ENCODE data around the gene CAMKK1.
"Not testable (repeated sequence)": the region's sequence is repeated elsewhere in the genome, so short reads cannot be mapped to it uniquely, and the experiment has no call there.

- TF ChIP-seq EZH2phosphoT487 (IDR thresholded peaks at IDR 0.05; ENCODE audit: borderline replicate concordance, low read length); CTCF (conservative IDR thresholded peaks at IDR 0.05; ENCODE audit: low read depth, low read length): not testable (repeated sequence)
Observed at GRCh38 chr17:3854204-3854603, 38.6 kb downstream of the CAMKK1 start.

Measured in PC-3 (cell line).